GM12865 (cell line): ENCODE results near the gene CHPF.
A peak's percentile ranks its signal among the peaks of the same experiment; 100 is the strongest.

Experiments
- DNase-seq: peaks from one replicate; pipeline ENCODE4 v3.0.0; 2010; ENCODE audit warnings: low read depth
- H3K4me3 ChIP-seq: 2 replicates; pipeline ENCODE4 v1.5.1; 2011; ENCODE audit warnings: mild to moderate bottlenecking, low read depth, low read length, control low read depth
- TF ChIP-seq, protein P1 (sequence below): IDR thresholded peaks from 2 replicates; pipeline ENCODE4 v1.5.1; 2011; ENCODE audit warnings: low read length, control low read depth, low read depth, inconsistent platforms; ENCODE audit not compliant: insufficient read depth; ENCODE audit errors: missing control alignments

CHPF gene

GRCh38 chr2:219506802-219507526, 36.6 kb downstream of the CHPF start:
- DNase-seq, result no peak
- TF ChIP-seq, protein P1, sequence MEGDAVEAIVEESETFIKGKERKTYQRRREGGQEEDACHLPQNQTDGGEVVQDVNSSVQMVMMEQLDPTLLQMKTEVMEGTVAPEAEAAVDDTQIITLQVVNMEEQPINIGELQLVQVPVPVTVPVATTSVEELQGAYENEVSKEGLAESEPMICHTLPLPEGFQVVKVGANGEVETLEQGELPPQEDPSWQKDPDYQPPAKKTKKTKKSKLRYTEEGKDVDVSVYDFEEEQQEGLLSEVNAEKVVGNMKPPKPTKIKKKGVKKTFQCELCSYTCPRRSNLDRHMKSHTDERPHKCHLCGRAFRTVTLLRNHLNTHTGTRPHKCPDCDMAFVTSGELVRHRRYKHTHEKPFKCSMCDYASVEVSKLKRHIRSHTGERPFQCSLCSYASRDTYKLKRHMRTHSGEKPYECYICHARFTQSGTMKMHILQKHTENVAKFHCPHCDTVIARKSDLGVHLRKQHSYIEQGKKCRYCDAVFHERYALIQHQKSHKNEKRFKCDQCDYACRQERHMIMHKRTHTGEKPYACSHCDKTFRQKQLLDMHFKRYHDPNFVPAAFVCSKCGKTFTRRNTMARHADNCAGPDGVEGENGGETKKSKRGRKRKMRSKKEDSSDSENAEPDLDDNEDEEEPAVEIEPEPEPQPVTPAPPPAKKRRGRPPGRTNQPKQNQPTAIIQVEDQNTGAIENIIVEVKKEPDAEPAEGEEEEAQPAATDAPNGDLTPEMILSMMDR, result no peak
- no peak overlapping the region for H3K4me3 ChIP-seq

- TF ChIP-seq, protein P1, result no peak
- DNase-seq, result no peak
- H3K4me3 ChIP-seq, result no peak overlapping the region
Measured at GRCh38 chr2:219506153-219506801, 37.3 kb downstream of the CHPF start.

GRCh38 chr2:219505585-219505984, 38.0 kb downstream of the CHPF start:
- no peak for DNase-seq
- TF ChIP-seq, protein P1, result no peak
- no peak overlapping the region for H3K4me3 ChIP-seq

DNA sequence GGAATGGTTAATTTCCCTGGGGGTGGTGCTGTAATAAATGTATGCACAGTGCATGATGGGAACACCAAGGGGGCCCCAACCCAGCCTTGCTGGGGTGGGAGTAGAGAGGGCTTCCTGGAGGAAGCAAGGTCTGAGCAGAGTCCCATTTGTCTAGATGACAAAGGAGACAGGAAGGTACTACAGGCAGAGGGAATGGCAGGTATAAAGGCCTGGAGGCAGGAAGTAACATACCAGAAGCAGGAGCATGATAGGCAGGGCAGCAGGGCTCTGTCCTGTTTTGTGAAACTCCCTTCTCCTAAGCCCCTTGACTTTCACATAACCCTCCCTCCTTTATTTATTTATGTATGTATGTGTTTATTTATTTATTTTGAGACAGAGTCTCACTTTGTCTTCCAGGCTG, 41.0 kb downstream of the CHPF start:
- TF ChIP-seq, protein P1, result no peak
- DNase-seq, result no peak
- no peak overlapping the region for H3K4me3 ChIP-seq

DNA sequence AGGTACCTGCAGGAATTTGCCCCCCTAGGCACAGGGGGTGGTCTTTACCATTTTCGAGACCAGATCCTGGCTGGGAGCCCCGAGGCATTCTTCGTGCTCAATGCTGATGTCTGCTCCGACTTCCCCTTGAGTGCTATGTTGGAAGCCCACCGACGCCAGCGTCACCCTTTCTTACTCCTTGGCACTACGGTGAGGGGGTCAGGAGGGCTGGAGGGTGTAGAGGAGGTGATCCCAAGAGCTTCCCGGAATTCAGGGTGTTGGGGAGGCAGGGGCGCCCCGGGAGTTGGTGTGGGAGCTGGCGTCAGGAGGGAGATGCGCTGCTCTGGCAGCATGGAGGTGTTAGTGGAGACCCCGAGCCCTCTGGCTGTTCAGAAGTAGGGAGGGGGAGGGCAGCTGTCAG, 41.8 kb downstream of the CHPF start:
- H3K4me3 ChIP-seq, result no peak overlapping the region
- DNase-seq, result no peak
- TF ChIP-seq, protein P1, result no peak

GRCh38 chr2:219500135-219500534, 43.5 kb downstream of the CHPF start:
- TF ChIP-seq, protein P1, result peak; percentile 20
- DNase-seq, result no peak
- H3K4me3 ChIP-seq, result no peak overlapping the region

- TF ChIP-seq, protein P1, result no peak
- H3K4me3 ChIP-seq, result peak overlapping the region; percentile 69
- no peak for DNase-seq
Measured at GRCh38 chr2:219499555-219499954, 44.1 kb downstream of the CHPF start.
